Suppressor macrophage (primary cell): Measurements from ENCODE around the gene CLK4.

Experiments
- DNase-seq, 4 experiments: peaks; one replicate each; pipeline ENCODE4 v3.0.0-alpha.2; 2020 to 2022

CLK4 gene

GRCh38 chr5:178587763-178588611, 38.9 kb downstream of the CLK4 start:
- DNase-seq, result peak; percentile 11 to 41 (median 29)

- no peak for DNase-seq
Measured at GRCh38 chr5:178586396-178586795, 40.5 kb downstream of the CLK4 start.

GRCh38 chr5:178585421-178585820, 41.4 kb downstream of the CLK4 start:
- peak in 3 of 4 experiments; percentile 33 to 64 (median 55) for DNase-seq

DNA sequence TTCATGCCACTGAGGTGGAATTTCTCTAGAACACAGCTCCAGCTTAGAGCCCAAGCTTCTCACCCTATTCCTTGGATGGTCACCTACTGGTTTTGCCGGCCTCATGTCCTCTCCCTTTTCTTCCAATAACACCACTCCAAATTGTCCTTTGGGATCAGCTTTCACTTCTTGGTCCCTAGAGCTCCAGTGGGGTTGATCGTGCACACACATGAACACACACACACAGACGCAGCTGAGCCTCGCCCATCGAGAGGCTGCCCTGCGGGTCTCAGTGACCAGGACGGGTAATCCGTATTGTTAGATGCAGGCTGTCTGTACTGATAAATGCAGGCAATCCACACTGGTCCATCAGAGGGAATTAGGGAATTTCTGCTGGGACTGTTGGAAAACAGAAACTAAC, 43.6 kb downstream of the CLK4 start:
- DNase-seq, result no peak

GRCh38 chr5:178582291-178582690, 44.6 kb downstream of the CLK4 start:
- no peak for DNase-seq

- no peak for DNase-seq
Measured at GRCh38 chr5:178581621-178582020, 45.2 kb downstream of the CLK4 start.

DNA sequence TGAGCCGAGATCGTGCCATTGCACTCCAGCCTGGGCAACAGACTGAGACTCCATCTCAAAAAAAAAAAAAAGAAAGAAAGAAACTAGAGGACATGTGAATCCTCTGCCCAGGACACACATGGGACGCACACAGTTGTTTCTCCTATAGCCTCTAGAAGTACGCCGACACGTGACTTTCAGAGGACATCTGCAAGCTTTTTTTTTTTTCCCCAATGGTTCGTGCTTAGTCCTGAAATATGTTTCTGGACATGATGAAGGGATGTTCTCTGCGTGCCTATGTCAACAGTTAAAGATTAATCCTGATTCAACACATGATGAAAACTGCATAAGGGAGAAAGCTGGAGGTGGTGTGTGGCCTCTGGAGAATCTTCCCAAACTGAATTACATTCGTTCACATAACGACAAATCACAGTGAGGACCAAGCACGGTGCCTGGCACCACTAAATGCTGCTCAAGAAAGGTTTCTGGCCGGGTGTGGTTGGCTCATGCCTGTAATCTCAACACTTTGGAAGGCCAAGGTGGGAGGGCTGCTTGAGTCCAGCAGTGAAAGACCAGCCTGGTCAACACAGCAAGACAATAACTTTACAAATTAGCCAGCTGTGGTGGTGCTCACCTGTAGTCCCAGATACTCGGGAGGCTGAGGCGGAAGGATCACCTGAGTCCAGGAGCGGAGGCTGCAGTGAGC, 46.4 kb downstream of the CLK4 start:
- DNase-seq, result no peak

GRCh38 chr5:178577944-178578343, 48.9 kb downstream of the CLK4 start:
- DNase-seq, result no peak

- peak; percentile 22 to 70 (median 50) for DNase-seq
Measured at GRCh38 chr5:178577376-178577839, 49.4 kb downstream of the CLK4 start.

DNA sequence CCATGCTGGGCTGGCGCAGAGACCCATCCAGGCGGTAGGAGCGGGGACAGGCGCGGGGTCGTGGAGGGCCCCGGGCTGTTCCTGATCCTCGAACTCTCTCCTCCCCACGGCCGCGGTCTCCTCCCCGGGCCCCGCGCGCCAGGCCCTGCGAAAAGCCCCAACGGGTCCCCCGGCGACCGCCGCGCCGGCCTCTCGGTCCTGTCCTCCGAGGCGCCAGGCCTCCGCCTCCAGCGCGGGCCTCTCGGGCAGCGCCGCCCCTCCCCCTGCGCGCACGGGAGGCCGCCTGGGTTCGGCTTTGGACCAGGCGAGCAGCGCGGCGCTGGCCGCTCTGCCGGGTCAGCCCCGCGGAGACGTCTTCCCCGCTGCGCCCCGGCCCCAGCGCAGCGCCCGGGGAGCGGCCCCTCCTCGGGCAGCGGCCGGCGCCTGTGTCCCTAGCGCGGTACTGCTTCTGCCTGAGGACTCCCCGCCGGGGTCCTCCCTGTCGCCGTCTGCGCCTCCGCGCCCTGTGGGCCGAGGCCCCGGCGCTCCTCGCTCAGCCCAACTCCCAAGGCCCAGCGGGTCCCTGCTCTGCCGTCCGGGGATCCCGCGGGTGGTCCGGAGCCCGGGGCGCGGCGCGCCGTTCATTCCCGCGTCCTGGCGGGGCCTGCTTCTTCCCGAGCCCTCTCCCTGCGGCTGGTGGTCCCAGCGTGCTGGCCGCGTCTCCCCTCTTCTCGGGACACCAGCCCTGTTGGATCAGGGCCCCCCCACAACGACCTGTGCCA, 50.1 kb downstream of the CLK4 start:
- peak in 2 of 4 experiments; percentile 20 to 46 for DNase-seq

DNA sequence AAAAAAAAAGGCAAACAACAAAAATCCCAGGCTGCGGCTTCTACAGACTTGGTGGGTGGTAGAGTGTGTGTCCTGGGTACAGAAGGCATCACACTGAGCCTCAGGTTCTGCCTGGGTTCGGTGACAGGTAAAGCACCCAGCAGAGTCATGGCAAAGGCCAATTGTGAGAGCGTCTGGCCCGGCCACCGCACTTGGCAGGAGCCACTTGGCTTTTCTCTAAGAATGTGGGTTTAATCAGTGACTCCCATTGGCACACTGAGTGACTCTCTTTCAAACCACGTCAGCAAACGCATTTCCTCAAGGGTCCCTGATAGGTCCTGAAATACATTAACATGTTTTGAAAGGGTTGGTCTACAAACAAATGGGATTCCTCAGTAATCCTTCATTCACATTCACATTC, 53.6 kb downstream of the CLK4 start:
- DNase-seq, result no peak

DNA sequence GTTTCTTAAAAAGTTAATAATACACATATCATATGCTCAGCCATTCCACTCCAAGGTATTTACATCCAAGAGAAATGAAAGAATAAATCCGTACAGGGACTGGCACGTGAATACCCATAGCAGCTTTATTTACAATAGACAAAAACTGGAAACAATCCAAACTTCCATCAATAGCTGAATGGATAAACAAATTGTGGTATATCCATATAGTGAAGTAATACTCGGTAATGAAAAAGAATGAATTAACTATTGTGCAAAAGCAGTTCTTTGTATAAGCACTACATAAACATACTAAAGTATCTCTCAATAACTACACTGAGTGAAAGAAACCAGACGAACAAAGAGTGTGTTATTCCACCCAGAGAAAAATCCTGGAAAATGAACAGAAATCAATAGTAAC, 54.2 kb downstream of the CLK4 start:
- no peak for DNase-seq

- DNase-seq, result peak; percentile 52 to 73 (median 66)
Measured at GRCh38 chr5:178569485-178569884, 57.4 kb downstream of the CLK4 start.

GRCh38 chr5:178564811-178565550, 61.9 kb downstream of the CLK4 start:
- no peak for DNase-seq

- DNase-seq, result peak in 2 of 4 experiments; percentile 34 to 37
Measured at GRCh38 chr5:178564397-178564796, 62.5 kb downstream of the CLK4 start.

GRCh38 chr5:178563621-178564020, 63.2 kb downstream of the CLK4 start:
- no peak for DNase-seq

GRCh38 chr5:178561746-178562264, 65.0 kb downstream of the CLK4 start:
- no peak for DNase-seq

- no peak for DNase-seq
Measured at GRCh38 chr5:178560911-178561310, 65.9 kb downstream of the CLK4 start.

- DNase-seq, result no peak
Measured at GRCh38 chr5:178557416-178557815, 69.4 kb downstream of the CLK4 start.

DNA sequence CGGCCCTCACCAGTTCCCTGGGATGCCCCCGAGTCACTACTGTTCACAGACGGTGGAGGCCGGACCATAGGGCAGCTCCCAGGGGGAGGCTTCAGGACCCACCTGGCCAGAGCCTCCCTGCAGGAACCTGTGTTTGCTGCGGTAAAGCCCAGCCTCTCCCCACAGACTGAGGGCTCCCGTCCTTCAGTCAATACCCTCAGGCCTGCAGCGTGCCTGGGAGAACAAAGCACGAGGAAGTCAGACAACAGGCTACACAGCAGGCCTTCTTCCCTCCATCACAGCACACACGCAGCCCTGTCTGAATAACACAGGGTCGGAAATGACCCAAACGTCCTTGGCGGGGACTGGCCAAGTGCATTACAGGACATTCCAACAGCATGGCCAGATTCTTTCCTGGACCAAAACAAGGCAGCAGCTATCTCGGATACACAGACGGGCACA, 71.1 kb downstream of the CLK4 start:
- no peak for DNase-seq

GRCh38 chr5:178555005-178555404, 71.8 kb downstream of the CLK4 start:
- DNase-seq, result no peak

DNA sequence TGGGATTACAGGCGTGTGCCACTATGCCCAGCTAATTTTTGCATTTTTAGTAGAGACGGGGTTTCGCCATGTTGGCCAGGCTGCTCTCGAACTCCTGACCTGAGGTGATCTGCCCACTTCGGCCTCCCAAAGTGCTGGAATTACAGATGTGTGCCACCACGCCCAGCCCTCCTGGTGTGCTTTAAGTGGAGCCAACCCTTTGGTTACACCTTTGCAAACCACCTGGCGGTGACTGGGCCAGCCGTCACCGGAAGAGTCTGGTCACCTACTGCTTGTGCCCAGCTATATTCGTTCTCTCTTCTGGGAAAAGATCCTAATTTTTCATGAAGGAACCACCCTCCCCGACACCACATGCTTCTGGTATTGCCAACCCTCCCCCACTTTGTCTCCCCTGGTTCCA, 72.5 kb downstream of the CLK4 start:
- no peak for DNase-seq
